Measurements from ENCODE around the gene WDR70. TPM values are rescaled to one million over a fixed set of nuclear protein-coding genes. Genes with fewer than 3 reads are reported as not detected.

Gene WDR70
- total and polyA plus RNA-seq, 2 of the 8 experiments (the other 6 are each of a cell fraction or from before 2014, with no cell fraction given): 10.6 to 37.4 TPM

DNA sequence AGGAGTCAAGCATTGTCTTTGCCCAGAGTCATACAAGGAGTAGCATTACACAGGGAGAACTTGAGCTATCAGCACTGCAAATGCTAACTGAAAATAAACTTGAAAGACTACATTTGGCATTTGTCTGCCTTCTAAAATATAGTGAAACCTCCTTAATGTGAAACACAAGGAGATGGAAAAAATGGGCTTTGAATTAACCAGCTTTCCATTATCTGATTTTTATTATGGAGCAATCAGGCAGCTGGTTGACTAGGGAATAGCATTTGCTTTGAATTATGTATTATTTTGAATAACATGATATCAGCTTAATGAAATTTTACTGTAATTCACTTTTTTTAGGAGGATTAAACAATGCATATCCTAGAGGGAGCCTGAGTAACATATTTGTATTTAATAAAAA lies 329.9 kb downstream of the WDR70 start (continued):
- TF ChIP-seq, protein P1, sequence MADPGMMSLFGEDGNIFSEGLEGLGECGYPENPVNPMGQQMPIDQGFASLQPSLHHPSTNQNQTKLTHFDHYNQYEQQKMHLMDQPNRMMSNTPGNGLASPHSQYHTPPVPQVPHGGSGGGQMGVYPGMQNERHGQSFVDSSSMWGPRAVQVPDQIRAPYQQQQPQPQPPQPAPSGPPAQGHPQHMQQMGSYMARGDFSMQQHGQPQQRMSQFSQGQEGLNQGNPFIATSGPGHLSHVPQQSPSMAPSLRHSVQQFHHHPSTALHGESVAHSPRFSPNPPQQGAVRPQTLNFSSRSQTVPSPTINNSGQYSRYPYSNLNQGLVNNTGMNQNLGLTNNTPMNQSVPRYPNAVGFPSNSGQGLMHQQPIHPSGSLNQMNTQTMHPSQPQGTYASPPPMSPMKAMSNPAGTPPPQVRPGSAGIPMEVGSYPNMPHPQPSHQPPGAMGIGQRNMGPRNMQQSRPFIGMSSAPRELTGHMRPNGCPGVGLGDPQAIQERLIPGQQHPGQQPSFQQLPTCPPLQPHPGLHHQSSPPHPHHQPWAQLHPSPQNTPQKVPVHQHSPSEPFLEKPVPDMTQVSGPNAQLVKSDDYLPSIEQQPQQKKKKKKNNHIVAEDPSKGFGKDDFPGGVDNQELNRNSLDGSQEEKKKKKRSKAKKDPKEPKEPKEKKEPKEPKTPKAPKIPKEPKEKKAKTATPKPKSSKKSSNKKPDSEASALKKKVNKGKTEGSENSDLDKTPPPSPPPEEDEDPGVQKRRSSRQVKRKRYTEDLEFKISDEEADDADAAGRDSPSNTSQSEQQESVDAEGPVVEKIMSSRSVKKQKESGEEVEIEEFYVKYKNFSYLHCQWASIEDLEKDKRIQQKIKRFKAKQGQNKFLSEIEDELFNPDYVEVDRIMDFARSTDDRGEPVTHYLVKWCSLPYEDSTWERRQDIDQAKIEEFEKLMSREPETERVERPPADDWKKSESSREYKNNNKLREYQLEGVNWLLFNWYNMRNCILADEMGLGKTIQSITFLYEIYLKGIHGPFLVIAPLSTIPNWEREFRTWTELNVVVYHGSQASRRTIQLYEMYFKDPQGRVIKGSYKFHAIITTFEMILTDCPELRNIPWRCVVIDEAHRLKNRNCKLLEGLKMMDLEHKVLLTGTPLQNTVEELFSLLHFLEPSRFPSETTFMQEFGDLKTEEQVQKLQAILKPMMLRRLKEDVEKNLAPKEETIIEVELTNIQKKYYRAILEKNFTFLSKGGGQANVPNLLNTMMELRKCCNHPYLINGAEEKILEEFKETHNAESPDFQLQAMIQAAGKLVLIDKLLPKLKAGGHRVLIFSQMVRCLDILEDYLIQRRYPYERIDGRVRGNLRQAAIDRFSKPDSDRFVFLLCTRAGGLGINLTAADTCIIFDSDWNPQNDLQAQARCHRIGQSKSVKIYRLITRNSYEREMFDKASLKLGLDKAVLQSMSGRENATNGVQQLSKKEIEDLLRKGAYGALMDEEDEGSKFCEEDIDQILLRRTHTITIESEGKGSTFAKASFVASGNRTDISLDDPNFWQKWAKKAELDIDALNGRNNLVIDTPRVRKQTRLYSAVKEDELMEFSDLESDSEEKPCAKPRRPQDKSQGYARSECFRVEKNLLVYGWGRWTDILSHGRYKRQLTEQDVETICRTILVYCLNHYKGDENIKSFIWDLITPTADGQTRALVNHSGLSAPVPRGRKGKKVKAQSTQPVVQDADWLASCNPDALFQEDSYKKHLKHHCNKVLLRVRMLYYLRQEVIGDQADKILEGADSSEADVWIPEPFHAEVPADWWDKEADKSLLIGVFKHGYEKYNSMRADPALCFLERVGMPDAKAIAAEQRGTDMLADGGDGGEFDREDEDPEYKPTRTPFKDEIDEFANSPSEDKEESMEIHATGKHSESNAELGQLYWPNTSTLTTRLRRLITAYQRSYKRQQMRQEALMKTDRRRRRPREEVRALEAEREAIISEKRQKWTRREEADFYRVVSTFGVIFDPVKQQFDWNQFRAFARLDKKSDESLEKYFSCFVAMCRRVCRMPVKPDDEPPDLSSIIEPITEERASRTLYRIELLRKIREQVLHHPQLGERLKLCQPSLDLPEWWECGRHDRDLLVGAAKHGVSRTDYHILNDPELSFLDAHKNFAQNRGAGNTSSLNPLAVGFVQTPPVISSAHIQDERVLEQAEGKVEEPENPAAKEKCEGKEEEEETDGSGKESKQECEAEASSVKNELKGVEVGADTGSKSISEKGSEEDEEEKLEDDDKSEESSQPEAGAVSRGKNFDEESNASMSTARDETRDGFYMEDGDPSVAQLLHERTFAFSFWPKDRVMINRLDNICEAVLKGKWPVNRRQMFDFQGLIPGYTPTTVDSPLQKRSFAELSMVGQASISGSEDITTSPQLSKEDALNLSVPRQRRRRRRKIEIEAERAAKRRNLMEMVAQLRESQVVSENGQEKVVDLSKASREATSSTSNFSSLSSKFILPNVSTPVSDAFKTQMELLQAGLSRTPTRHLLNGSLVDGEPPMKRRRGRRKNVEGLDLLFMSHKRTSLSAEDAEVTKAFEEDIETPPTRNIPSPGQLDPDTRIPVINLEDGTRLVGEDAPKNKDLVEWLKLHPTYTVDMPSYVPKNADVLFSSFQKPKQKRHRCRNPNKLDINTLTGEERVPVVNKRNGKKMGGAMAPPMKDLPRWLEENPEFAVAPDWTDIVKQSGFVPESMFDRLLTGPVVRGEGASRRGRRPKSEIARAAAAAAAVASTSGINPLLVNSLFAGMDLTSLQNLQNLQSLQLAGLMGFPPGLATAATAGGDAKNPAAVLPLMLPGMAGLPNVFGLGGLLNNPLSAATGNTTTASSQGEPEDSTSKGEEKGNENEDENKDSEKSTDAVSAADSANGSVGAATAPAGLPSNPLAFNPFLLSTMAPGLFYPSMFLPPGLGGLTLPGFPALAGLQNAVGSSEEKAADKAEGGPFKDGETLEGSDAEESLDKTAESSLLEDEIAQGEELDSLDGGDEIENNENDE (IDR thresholded peaks at IDR 0.05; ENCODE audit: insufficient replicate concordance, low read length): no peak
- TF ChIP-seq HDAC6 (IDR thresholded peaks at IDR 0.05; ENCODE audit: low read depth, low read length) (no peak), KDM1A (IDR thresholded peaks at IDR 0.05; ENCODE audit: borderline replicate concordance, low read length) (no peak), JUND (IDR thresholded peaks at IDR 0.05; ENCODE audit: low read length) (no peak), SUZ12 (IDR thresholded peaks at IDR 0.05; ENCODE audit: low read length) (no peak), RNF2 (IDR thresholded peaks at IDR 0.05; ENCODE audit: borderline replicate concordance, low read depth, low read length, missing control alignments, poor library complexity, severe bottlenecking) (no peak), MAFK (IDR thresholded peaks at IDR 0.05; ENCODE audit: low read depth, low read length) (no peak), PHF8 (conservative IDR thresholded peaks at IDR 0.05; ENCODE audit: low read depth, low read length) (no peak), RXRA (IDR thresholded peaks at IDR 0.05; ENCODE audit: insufficient read depth, low read depth, low read length) (no peak)
- TF ChIP-seq, protein P2, sequence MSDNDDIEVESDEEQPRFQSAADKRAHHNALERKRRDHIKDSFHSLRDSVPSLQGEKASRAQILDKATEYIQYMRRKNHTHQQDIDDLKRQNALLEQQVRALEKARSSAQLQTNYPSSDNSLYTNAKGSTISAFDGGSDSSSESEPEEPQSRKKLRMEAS (IDR thresholded peaks at IDR 0.05): no peak
